NCI-H187 treated with DMSO at 0.1 percent for 48 hours (cell line): ENCODE measurements around the gene NFIA.
"Not testable (repeated sequence)": the region's sequence is repeated elsewhere in the genome, so short reads cannot be mapped to it uniquely, and the experiment has no call there.

Source experiments
- DNase-seq: peaks from one replicate; lab custom pipeline; 2025; lab: John Stamatoyannopoulos, UW

The NFIA gene

DNA sequence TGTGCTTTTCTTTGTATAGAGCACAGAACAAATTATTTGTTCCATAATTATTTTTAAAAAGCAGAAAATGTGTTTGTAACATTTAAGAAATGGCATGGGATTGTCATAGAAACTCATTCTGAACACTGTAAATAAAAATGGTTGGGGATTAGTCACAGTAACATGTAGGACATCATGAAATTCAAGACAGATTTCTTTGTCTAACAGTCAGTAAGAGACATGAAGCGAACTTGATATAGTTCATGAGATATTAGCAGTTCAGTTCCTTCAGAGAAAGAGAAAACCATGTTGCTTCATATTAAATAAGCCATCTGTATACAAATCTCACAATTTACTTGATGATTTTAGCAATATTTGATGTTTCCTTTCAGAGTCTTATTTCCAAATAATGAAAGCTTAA lies 19.7 kb downstream of the NFIA start:
- no peak for DNase-seq

DNA sequence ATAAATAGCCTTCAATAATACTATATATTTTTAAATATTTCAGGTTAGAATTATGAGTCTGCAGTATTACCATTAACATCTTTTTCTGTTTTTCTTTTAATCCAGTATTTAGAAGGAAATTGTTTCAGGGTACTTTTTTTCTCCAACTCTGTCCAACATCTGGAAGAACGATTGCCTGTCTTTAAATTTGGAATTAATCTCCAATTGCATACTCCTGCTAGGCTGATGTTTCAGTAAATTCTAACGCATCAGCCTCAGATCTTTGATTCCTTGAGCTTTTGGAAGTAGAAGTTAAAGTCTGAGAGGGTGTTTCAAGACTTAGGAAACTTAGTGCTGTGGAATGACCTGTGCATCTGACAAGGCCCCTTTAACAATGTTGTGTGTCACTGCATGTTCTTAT lies 20.3 kb downstream of the NFIA start:
- no peak for DNase-seq

DNA sequence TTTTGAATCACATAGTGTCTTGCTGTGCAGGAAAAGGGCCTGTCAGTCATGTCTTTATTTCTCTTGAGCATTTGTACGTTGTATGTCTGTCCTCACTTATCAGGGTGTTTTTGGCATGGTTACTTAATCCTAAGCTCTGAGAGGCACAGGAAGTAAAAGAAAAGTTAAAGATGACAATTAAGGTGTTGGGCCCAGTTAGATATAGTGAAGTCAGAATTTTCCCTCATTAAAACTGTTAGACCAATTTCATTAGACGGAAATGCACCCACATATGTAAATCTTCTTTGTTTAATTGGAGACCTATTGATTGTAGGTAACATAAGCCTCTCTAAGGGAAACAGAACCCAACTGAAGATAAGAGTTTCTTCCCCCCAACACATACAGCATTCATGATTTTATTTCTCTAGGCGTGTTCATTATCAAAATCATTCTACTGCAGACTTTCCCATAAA lies 21.9 kb downstream of the NFIA start:
- no peak for DNase-seq

DNA sequence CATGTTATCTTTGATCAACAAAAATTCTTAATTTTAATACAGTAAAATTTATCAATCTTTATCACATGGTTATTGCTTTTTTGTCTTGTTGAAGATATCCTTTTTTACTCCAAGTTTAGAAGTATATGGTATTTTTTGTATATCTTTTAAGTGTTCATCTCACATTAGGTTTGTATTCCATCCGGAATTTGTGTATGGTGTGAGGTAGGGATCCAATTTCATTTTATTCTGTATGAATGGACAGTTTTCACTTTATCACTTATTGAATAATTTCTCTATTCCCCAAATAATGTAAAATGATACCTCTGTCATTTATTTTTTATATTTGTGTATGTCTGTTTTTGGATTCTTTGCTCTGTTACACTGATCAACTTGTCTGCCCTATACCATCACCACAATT lies 25.3 kb downstream of the NFIA start:
- no peak for DNase-seq

DNA sequence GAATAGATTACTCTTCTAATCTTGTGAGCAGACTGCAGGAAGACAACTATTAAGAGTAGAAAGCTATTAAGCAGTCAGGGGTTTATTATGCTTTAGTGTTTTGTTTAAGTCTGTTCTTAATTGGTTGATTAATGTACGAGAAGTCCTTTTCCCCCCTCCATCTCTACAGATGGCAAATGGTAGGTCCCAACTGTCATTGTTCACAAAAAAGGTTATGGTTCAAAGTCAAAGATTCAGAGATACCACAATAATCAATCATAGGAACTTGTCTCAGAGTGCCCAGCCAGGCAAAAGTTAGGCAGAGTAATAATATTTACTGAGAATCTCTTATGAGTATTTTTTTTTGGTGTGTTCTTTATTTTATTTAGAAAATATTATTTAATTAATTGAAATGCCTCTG lies 26.8 kb downstream of the NFIA start:
- DNase-seq: no peak

DNA sequence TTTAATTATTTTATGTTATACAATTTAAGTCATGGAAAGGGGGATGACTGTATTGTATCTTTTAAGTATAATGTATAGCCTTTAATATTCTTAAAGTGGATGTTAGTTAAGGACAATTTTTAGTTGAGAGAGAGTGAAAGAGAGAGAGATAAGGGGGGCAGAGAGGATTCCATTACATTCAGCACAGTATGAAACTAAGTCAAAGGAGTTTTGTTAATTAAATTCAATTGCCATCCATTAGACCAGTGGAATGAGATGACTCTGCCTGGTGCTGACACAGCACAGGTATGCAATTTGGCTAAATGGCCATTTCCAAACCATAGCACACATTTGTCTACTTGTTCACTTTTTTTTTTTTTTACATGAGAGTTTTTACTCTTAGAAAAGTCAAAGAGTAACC lies 27.5 kb downstream of the NFIA start:
- DNase-seq: no peak

DNA sequence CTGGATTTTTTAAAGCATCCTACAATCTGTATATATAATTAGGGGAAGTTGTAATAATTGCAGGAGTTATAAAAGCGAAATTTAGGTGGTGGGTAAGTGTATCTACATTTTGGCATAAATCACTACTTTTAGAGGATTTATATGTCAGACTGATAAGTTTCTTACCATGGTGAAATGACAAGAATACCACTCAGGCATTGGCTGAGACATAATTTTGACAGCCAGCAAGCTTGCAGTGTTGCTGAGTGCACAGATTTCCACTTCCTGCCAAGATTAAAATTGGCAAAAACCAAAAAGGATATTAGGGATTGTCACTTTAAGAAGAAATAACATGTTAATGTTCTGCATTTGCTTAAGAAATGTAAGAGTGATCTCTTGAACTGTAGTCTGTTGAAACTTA lies 28.2 kb downstream of the NFIA start:
- no peak for DNase-seq

DNA sequence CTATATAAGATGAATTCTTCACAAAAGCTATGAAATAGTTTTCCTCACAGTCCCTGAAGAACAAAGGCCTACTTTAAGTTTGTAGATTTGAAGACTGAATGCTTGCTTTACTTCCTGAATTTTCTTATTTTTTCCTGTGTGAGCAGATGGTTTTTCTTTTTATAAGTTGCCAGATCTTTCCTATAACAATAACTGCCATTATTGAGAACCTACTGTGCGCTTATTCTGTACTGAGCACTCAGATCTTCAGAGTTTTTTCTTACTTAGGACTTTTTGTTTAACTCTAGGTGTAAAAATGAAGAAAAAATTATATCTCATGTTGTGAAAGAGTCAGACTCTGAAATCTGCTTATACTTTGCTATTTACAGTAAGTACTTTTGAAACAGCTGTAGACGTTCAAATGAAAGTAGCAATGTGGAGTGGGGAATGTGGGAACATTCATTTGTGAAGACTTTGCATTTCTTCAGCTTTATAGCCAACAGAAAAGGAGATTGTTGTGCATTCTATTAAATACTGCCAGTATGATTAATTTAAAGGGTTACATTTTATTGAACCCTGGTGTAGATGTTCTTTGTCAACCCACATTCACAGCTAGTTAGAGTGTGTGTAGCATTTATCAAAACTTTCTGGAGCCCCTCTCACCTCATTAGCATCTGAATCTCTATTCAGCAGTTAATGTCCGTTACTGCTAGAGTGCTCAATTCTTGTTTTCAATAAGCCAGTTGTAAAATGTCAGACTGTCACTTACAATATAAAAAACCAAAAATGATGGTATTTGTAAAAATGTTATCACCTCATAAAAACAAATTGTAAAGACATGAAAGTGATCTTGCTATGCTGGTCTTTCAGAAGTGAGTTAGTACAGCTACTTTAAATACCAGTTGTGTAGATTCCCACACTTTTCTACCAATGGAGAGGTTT lies 29.0 kb downstream of the NFIA start:
- no peak for DNase-seq

DNA sequence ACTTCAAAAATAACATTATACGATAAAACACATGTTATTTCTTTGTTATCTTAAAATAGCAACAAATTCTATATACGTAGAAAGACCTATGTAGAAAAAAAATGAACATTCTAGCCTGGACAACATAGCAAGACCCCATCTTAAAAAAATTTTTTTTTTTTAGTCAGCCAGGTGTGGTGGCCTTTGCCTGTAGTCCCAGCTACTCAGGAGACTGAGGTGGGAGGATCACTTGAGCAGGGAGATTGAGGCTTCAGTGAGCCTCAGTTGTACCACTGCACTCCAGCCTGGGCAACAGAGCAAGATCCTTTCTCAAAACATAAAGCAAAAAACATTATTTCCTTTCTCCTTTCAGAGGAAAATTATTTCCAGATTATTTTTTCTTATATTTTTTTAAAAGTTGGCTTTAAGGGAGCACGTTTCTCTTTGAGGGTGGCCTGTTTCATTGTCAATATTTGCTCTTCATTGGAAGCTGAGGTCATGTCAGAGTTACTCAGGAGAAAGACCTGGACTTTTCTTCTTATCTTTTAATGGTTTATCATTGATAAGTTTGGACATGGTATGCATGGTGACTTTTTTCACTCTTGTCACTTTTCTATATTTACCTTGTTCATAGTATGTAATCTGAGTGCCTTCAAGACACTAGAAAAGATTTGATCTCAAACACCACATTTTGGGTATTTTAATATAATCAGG lies 32.0 kb downstream of the NFIA start:
- DNase-seq: no peak

DNA sequence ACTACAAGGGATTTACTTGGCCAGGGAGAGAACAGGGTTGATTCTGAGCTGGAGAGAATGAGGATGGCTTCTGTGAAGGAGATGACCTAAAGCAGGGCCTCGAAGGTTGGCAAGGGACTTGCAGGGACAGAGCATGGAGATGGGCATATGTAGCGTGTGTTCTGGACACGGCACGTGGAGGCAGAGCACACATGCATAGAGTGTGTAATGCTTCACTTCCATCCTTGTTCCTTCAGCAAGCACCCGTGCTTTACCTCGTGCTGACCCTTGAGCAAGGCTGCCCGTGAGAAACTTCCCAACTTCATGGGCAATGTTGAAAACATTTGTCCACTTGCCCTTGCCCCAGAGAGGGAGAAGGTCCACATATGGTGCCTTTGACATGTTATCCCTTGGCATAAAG lies 33.1 kb downstream of the NFIA start:
- DNase-seq: no peak

DNA sequence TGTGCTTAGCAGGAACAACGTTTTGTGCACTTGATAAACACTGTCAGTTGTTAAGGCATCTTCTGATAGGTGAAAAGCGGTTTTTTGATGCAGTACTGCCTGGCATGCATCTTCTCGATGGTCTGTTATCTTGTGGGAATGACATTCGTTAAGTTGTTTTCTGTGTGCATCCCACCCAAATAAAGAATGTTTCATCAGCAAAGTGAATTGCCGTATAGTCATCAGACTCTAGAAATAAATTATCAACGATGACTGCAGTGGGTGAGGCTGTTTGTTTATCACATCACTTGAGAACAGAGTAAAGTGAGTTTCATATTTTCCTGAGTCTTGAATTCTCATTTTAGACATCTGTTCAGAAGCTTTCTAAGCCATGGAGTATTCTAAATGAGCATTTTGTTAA lies 34.1 kb downstream of the NFIA start:
- no peak for DNase-seq

DNA sequence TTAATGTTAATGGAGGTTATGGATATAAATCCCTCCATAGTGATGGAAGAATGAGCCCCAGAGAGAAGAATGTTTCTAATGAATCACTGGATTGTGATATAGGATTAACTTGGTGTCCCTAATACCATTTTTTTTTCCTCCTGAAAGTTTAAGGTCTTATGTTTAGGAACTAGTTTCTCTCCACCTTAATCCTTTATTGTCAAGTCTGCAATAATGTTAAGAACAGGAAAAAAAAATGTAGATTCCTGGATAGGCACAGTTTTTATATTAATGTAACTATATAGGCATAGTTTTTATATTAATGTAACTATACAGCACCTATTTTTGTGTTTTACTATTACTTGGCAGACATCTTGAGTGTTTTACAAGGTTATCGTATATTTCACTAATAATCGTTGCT lies 34.9 kb downstream of the NFIA start:
- no peak for DNase-seq

DNA sequence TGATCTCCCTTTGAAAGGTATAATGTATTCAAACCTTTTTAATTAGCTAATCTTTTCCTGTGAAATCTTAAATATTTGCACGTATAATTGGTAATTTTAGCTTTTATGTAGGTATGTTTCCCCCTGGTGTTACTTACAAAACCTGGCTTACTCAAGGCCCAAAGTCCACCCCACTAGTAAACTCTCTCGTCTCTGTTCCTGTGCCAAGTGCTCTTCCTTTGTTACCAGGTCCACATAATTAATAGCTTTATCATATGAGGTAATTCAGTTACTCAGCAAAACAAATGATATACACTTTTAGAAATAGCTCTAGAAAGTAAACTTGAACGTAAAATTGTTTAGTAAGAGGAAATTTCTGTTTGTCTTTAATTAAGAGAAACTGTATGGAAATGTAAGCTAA lies 36.7 kb downstream of the NFIA start:
- DNase-seq: no peak

DNA sequence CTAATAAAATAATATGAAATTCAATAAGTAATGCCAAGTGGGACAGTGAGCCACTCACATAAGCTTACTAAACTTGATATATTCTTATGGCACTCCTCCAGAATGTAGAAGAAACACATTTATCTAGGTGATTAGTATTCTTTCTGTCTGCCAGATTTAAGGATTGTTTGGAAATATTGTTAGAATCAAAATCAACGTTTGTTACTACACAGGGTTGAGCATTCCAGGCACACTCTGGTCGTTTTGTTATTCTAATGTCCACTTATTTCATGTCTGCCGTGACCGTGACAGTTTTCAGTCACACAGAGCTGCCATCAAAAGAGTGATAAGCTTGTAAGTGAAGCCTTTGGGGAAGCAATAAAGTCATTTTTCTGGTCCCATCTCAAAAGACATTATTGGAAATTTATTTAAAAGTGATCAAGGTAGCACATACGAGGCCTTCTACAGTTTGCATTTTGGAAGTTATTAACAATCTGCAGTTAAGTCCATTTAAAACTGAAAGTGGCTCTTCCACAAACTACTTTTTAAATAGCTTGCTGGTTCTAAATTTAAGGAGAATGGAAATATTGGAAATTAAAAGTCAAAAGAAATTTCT lies 38.0 kb downstream of the NFIA start:
- DNase-seq: no peak

DNA sequence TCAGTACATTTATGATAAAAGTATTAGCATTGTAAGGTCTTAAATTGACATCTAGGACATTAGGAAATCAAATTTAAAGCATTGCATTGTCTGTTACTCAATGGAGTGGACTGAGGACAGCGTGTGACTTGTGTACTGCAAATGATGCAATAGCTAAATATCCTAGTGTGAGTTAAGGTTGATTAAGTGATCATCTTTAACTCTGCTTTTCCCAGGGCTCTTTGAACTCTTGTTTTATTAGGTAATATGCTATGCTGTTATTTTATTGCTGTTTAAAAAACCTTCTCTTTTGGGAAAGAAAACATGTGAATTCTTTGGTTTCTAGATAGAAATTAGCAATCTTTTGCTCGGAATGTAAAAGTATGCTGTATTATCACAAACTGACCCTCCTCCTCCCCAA lies 38.6 kb downstream of the NFIA start:
- DNase-seq: no peak

DNA sequence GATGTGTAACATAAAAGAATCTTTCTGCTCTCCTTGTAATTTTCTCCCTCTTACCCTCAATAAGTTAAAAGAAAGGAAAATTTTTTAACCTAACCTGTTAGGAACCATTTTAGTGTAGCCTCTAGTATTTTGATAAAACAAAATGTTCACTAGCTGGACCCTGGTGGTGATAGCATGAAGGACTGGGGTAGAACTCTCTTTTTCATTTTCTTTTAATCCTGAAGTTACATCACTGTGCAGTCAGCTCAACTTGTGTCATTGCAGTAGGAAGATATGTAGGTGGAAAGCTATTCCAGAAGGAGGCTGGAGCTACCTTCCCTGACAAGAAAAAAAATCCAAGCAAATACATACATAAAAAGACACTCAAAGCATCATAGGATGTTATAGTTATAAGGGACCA lies 39.3 kb downstream of the NFIA start:
- no peak for DNase-seq

DNA sequence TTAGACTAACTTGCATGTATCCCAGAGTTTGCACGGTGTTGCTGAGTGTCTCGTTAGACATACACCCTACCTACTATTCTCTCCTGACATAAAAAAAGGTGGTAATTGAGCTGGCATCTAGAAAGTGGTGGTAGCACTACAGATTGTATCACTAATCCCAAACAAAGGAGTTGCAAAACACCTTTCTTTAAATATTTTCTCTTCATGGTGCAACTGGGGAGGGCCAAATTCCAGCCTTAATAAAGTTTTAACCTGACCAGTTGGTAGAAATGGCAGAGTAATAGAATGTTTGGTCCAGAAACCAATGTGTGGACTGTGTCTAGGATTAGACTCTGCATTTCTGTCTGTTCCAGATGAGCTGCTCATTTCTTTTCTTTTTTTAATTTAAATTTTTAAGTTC lies 40.0 kb downstream of the NFIA start:
- DNase-seq: no peak

DNA sequence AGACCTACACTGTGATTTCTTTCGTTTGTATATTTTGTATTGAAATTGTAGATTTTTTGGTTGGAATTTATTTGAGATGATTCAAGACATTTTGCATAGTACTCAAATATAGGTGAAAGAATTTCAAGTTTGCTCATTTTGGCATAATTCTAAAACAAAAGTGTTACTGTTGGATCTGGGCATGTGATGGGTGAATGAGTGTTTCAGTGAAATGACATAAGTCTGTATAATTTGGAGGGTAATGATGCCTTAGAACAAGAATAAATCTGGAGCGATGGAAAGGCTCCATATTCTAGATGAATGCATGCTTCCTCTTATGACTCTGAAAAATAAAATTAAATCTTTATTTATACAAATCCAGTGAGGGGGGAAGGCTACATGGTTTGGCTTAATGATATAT lies 41.0 kb downstream of the NFIA start:
- no peak for DNase-seq

DNA sequence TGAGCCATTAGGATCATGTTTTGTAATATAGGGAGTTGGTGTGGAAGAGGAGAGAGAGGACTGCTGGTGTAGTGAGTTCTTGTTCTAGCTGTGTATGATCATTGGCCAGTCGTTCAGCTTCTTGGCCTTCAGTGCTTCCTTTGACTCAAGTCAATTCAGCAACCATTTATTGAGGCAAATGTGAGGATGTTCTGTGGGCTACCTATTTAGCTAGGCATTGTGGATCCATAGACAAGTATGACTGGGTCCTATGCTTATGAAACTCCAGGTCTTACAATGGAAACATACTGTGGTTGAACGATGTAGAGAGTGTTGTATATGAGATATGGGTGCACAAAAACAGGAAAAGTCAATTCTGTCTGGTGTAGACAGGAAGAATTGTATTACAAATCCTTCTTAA lies 41.7 kb downstream of the NFIA start:
- DNase-seq: no peak

DNA sequence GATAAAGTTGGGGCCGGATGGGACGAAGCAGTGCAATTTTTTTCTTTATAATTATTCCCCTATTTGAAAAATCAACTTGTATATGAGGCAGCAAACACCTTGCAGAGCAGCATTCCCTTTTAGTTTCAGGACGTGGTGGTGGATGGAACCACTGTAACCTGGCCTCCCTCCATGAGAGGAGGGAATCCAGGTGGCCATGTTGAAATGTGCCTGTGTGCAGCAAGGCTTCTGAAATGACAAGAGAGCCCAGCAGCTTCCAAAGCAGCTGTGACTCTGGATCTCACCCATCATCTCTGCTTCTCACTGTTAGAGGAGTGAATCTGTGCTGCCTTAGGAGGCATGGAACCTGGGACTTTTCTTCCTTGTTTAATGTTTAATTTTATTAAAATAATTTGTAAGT lies 42.3 kb downstream of the NFIA start:
- no peak for DNase-seq

DNA sequence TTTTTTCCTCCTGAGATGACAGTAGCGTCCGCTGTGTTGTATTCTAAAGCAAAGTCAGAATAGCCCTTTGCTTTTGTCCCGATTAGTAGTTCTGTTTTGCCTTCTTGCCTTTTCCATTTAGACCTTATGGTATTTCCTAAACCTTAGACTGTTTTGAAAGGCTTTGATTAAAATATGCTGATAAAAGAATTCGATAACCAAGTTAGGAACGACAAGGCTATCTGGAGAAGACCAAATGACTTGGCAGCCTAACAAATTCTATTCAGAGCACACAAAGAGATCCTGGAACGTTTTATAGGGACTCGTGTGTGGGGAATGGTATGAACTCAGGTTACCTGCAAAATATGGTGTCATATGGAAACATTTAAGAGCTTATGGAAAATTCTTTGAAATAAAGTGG lies 42.9 kb downstream of the NFIA start:
- DNase-seq: no peak

DNA sequence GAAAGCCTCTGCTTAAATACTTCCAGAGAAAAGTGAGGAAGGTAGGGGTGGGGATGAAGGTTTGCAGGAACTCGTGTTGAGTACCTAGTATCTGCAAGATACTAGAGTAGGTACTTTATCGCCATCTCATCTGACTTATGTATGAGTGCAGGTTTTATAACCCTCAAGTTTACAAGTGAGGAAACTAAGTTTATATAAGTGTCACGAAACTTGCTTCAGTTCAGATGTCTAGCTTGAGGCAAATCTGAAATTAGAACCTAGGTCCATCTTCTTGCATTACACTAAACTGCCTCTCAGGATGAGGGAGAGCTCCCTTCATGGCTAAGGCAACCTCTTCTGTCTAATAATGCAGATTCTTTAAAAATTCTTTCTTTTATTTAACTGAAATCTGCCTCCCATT lies 43.5 kb downstream of the NFIA start:
- DNase-seq: no peak

DNA sequence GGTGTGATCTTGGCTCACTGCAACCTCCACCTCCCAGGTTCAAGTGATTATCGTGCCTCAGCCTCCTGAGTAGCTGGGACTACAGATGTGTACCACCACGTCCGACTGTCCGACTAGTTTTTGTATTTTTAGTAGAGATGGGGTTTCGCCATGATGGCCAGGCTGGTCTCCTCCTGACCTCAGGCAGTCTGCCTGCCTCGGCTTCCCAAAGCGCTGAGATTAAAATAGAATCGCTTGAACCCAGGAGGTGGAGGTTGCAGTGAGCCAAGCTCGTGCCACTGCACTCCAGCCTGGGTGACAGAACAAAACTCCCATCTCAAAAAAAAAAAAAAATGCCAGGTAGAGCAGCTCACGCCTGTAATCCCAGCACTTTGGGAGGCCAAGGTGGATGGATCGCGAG lies 44.5 kb downstream of the NFIA start:
- not testable (repeated sequence) for DNase-seq
